SK-N-SH (cell line): Measurements from ENCODE around the gene TBC1D20.

Source experiments
- CHD2 ChIP-seq: fragments of 150-350 bp; IDR thresholded peaks from 2 replicates; pipeline ENCODE4 v1.6.1; 2018; ENCODE audit warnings: low read length; ENCODE audit not compliant: partially characterized antibody
- CTCF ChIP-seq: fragments of 200-600 bp; sonication (generic); IDR thresholded peaks from 2 replicates; pipeline ENCODE4 v1.6.1; 2017; ENCODE audit warnings: antibody characterized with exemption, mild to moderate bottlenecking, moderate library complexity

DNA sequence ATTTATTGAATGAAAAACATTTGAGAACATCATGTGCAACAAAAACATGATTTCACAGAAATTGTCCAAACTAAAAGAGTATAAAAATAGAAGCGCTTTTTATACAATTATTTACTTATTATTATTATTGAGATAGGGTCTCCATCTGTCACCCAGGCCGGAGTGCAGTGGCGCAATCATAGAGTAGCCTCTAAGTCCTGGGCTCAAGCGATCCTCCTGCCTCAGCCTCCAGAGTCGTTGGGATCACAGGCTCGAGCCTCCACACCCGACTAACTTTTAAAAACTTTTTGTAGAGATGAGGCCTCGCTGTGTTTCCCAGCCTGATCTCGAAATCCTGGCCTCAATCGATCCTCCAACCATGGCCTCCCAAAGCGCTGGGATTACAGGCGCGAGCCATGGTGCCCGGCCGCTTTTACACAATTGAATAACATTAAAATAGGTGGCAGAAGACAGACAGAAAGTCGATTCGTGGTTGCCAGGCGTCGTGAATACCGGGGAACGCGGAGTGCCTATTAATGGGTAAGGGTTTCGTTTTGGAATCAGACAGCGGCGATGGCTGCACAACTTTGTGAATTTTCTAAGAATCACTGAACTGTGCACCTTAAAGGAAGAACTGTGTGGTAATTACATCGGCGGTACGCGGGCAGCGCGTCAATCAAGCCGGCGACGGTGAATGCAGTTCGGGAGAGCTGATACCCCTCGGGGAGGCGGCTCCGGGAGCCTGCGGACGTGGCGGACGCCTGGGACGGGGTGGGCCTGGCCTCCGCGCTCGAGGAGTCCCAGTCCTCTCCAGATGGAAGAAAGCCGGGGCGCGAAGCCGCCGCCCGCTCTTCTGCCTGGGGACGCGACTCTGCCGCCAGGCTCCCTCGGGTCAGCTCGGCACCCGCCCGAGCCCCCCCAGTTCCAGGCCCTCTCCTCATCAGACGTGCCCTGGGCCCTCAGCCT lies 807 bp downstream of the TBC1D20 start:
- TF ChIP-seq CTCF (no peak), CHD2 (no peak)
